ENCODE measurements around the gene LPXN. TPM values are rescaled to one million over a fixed set of nuclear protein-coding genes. Genes with fewer than 3 reads are reported as not detected.
A peak's percentile ranks its signal among the peaks of the same experiment; 100 is the strongest.

Gene LPXN
- total and polyA plus RNA-seq, 10 of the 15 experiments (the other 5 are each of a cell fraction or from before 2014, with no cell fraction given) = 131 to 349 (median 201) TPM

DNA sequence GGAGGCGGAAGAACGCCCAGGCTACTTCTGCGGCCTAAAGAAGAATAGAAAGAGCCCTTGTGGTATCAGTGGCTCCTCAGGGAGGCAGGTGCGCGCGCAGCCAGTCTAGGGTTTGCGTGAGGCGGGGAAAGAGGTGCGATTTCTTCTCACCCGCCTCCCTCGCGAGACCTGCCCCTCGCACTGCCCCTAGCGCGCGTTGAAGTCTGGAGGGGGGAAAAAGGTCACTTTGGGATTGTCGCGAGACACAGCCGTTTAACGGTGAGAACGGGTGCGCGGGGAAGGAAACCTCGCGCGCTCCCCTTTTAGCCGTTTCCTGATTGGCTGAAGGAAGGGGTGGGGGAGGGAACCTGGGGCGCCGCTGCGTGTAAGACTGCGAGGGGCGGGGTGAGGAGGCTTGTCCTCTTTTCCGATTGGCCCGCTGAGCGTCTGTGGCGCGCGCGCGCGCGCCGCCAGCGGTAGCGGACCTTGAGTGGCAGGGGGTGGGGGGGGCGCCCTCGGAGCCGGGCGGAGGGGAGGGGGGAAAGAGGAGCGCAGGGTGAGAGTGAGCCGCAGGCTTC lies 3.1 kb upstream of the LPXN start, which contains the start of gene ZFP91 (continued):
- TF ChIP-seq ETV6 (conservative IDR thresholded peaks at IDR 0.05 in 1 of 2, IDR thresholded peaks at IDR 0.05 in 1 of 2; ENCODE audit: borderline replicate concordance in 1 of 2, low read depth in 1 of 2) (no peak), ASH2L (IDR thresholded peaks at IDR 0.05; ENCODE audit: borderline replicate concordance, low read depth) (peak; percentile 74; the same call in 1 of the 2 replicates), HDAC6 (IDR thresholded peaks at IDR 0.05; ENCODE audit: unreplicated experiment) (peak; percentile 67), ZNF384 (IDR thresholded peaks at IDR 0.05; ENCODE audit: borderline replicate concordance, low read depth, low read length) (no peak), HDGF (IDR thresholded peaks at IDR 0.05) (peak; percentile 86), ZNF274 (IDR thresholded peaks at IDR 0.05; ENCODE audit: insufficient read depth, insufficient read length) (no peak), NFYB (IDR thresholded peaks at IDR 0.05; ENCODE audit: insufficient read depth, low read depth, low read length) (peak; percentile 67; the same call in 1 of the 2 replicates), NR2F1 (conservative IDR thresholded peaks at IDR 0.05) (peak; percentile 83), MTA3 (IDR thresholded peaks at IDR 0.05; ENCODE audit: borderline replicate concordance, low read length) (no peak), TAF1 (IDR thresholded peaks at IDR 0.05; ENCODE audit: borderline replicate concordance, low read depth, low read length) (peak; percentile 76), IKZF2 (IDR thresholded peaks at IDR 0.05) (no peak), PAX8 (IDR thresholded peaks at IDR 0.05) (no peak), CBFB (IDR thresholded peaks at IDR 0.05; ENCODE audit: low read depth) (peak; percentile 96), RFX5 (IDR thresholded peaks at IDR 0.05; ENCODE audit: low read depth, low read length) (no peak), MXI1 (IDR thresholded peaks at IDR 0.05; ENCODE audit: low read depth, low read length) (no peak), HCFC1 (IDR thresholded peaks at IDR 0.05; ENCODE audit: low read length) (no peak), EP300 (IDR thresholded peaks at IDR 0.05; ENCODE audit: borderline replicate concordance in 1 of 2, control insufficient read depth in 1 of 2, low read depth in 2 of 2, low read length in 2 of 2) (no peak), POU2F2 (IDR thresholded peaks at IDR 0.05; ENCODE audit: borderline replicate concordance, low read depth, low read length) (0 out of 3 replicates have a peak, but pooled peaks have one; percentile 38), TARDBP (IDR thresholded peaks at IDR 0.05; ENCODE audit: borderline replicate concordance) (no peak), ZNF622 (IDR thresholded peaks at IDR 0.05) (no peak)
- TF ChIP-seq, protein P1, sequence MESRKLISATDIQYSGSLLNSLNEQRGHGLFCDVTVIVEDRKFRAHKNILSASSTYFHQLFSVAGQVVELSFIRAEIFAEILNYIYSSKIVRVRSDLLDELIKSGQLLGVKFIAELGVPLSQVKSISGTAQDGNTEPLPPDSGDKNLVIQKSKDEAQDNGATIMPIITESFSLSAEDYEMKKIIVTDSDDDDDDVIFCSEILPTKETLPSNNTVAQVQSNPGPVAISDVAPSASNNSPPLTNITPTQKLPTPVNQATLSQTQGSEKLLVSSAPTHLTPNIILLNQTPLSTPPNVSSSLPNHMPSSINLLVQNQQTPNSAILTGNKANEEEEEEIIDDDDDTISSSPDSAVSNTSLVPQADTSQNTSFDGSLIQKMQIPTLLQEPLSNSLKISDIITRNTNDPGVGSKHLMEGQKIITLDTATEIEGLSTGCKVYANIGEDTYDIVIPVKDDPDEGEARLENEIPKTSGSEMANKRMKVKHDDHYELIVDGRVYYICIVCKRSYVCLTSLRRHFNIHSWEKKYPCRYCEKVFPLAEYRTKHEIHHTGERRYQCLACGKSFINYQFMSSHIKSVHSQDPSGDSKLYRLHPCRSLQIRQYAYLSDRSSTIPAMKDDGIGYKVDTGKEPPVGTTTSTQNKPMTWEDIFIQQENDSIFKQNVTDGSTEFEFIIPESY (IDR thresholded peaks at IDR 0.05) = 0 out of 2 replicates have a peak, but pooled peaks have one; percentile 5
- TF ChIP-seq, protein P2, sequence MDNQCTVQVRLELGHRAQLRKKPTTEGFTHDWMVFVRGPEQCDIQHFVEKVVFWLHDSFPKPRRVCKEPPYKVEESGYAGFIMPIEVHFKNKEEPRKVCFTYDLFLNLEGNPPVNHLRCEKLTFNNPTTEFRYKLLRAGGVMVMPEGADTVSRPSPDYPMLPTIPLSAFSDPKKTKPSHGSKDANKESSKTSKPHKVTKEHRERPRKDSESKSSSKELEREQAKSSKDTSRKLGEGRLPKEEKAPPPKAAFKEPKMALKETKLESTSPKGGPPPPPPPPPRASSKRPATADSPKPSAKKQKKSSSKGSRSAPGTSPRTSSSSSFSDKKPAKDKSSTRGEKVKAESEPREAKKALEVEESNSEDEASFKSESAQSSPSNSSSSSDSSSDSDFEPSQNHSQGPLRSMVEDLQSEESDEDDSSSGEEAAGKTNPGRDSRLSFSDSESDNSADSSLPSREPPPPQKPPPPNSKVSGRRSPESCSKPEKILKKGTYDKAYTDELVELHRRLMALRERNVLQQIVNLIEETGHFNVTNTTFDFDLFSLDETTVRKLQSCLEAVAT (IDR thresholded peaks at IDR 0.05) = peak; percentile 80
- TF ChIP-seq, protein P3, sequence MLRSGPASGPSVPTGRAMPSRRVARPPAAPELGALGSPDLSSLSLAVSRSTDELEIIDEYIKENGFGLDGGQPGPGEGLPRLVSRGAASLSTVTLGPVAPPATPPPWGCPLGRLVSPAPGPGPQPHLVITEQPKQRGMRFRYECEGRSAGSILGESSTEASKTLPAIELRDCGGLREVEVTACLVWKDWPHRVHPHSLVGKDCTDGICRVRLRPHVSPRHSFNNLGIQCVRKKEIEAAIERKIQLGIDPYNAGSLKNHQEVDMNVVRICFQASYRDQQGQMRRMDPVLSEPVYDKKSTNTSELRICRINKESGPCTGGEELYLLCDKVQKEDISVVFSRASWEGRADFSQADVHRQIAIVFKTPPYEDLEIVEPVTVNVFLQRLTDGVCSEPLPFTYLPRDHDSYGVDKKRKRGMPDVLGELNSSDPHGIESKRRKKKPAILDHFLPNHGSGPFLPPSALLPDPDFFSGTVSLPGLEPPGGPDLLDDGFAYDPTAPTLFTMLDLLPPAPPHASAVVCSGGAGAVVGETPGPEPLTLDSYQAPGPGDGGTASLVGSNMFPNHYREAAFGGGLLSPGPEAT (IDR thresholded peaks at IDR 0.05; ENCODE audit: low read depth) = peak; percentile 57
- TF ChIP-seq, protein P4, sequence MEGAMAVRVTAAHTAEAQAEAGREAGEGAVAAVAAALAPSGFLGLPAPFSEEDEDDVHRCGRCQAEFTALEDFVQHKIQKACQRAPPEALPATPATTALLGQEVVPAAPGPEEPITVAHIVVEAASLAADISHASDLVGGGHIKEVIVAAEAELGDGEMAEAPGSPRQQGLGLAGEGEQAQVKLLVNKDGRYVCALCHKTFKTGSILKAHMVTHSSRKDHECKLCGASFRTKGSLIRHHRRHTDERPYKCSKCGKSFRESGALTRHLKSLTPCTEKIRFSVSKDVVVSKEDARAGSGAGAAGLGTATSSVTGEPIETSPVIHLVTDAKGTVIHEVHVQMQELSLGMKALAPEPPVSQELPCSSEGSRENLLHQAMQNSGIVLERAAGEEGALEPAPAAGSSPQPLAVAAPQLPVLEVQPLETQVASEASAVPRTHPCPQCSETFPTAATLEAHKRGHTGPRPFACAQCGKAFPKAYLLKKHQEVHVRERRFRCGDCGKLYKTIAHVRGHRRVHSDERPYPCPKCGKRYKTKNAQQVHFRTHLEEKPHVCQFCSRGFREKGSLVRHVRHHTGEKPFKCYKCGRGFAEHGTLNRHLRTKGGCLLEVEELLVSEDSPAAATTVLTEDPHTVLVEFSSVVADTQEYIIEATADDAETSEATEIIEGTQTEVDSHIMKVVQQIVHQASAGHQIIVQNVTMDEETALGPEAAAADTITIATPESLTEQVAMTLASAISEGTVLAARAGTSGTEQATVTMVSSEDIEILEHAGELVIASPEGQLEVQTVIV (IDR thresholded peaks at IDR 0.05; ENCODE audit: borderline replicate concordance, partially characterized antibody) = no peak

Data from GM12878 (cell line).